GM12873 (cell line): ENCODE measurements around the gene AUH.

Experiments used
- CTCF ChIP-seq: IDR thresholded peaks from 2 replicates; pipeline ENCODE4 v1.5.1; 2012; ENCODE audit warnings: low read depth, mild to moderate bottlenecking, moderate library complexity, low read length, control low read depth; ENCODE audit not compliant: insufficient read depth; ENCODE audit errors: missing control alignments

AUH gene

DNA sequence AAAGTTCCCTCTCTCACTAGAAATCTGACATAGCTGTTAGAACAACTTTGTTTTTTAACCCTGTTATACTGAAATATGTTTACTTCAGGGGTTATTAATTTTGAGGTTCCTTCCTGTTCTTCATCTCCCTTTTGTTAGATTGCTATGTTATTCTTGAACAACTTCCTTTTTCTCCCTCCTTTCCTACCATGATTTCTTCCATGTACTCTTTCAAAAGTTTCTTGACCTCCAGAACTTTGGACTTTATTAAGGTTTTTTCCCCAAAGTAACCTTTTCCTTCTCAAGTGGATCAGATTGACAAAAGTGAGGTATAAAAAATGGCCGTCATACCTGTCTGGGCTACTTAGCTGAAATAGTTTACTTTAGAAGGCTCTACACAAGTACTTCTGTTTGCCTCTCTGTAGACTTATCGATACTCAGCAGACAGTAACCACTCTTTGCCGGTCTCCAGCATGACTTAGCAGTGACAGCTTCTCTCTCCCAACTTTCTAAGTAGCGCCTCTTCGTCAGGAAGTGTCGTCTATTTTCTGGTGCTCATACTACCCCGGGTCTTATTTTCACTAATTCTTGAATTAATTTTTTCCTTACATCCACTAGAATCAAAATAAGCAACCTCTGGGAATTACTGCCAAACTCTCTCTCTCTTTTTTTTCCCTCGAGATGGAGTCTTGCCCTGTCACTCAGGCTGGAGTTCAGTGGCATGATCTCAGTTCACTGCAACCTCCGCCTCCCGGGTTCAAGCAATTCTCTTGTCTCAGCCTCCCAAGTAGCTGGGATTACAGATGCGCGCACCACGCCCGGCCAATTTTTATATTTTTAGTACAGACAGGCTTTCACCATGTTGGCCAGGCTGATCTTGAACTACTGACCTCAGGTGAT is 42.2 kb upstream of the AUH start:
- TF ChIP-seq CTCF = no peak

- no peak for TF ChIP-seq CTCF
Measured at GRCh38 chr9:91398926-91399325, 37.2 kb upstream of the AUH start.

DNA sequence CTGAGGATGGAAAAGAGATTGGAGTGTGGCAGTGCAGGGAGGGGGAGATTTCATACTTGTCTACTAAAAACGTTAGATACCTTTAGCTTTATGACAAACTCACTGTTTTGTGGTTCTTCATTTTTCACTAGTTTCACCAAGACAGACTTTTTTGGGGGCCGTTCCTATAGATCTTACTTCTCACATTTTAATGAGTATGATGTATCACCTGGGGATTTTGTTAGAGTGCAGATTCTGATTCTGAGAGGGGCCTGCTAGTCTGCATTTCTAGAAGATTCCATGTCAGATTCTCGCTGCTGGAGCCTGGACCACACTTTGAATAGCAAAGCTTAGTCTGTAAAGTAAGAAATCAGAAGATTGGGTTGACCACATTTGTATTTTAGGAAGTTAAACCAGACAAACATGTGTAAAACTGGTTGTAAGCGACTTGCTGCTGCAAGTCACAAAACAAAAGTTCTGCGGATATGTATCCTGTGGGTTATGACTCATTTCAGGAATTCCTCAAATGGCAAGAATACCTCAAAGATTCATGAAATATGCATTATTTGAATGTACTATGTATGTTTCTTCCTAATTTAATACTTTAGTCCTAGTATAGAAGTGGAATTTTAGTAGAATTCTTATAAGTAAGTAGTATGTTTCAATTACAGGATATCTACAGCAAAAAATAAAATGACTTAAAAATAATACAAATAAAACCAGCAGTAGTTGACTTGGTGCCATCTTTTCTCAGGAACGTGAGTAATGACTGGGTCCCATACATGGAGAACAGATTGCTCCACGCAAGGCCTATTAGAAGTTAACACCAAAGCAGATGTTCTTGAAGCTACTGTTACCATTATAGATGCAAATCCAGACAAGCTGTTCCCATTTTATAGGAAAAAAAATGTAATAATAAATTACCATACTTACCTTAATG is 34.1 kb upstream of the AUH start:
- no peak for TF ChIP-seq CTCF

DNA sequence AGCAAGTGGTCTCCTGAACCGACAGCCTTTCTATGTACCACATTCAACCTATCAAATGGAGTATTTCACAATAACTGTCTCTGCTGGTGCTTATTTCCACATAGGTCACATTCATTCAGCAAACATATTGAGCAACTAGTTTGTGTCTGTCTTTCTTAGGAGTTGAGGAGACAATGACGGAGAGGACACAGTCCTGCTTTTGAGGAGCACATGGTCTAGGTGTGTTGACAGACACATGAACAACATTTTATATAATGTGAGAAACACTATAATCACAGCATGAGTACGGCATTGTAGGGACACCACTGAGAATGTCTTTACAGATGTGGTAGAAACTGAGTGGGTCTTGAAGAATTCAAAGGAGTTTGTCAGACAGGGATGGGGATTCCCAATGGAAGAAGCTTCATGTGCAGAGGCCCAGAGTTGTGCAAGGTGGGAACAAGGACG is 33.4 kb upstream of the AUH start:
- no peak for TF ChIP-seq CTCF

GRCh38 chr9:91393826-91394225 is 32.1 kb upstream of the AUH start:
- no peak for TF ChIP-seq CTCF

DNA sequence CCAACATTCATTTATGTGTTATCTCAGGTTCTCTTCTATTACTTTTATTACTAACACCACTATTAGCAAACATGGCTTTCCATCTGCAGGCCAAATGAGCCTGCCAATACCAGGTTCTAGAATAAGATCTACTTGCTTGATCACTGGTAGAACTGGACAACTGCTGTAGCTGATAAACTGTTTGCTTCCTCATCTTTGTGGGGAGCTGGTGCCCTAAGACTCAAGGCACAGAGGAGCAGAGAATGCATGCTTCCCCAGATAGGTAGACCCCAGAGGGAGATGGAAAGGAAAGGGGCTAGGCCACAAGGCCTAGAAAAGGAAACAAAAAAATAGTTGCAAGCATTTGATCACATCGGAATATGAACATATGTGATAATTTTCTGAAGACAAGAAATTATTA is 30.7 kb upstream of the AUH start:
- no peak for TF ChIP-seq CTCF

- no peak for TF ChIP-seq CTCF
Measured at GRCh38 chr9:91391818-91392217, 30.1 kb upstream of the AUH start.
